B cell (primary cell): ENCODE results near the gene IFNAR2. TPM values are rescaled to one million over a fixed set of nuclear protein-coding genes. Genes with fewer than 3 reads are reported as not detected.

Experiments
- ATAC-seq: fragments of 200-7000 bp; cut with Tn5 transposase; one replicate; pipeline ENCODE4 v1.10.0; 2021; ENCODE audit warnings: low read depth, mild to moderate bottlenecking, moderate number of reproducible peaks, moderate library complexity
- CTCF ChIA-PET: fragments of 350-600 bp; sonication (Branson Sonifier 250); formaldehyde crosslinking; loops from one replicate; lab custom pipeline; 2021; ENCODE audit warnings: antibody characterized with exemption, inconsistent platforms; lab: Charles Lee
- POLR2A ChIA-PET: fragments of 350-600 bp; sonication (Branson Sonifier 250); formaldehyde crosslinking; loops from one replicate; lab custom pipeline; 2021; ENCODE audit warnings: antibody characterized with exemption; lab: Charles Lee
- DNase-seq: peaks from one replicate; pipeline ENCODE4 v3.0.0; 2013
- H2AFZ ChIP-seq: 2 replicates; pipeline ENCODE4 v1.6.1; 2012; ENCODE audit warnings: mild to moderate bottlenecking, low read depth, low read length; ENCODE audit not compliant: insufficient read depth, poor library complexity, severe bottlenecking
- H3K27ac ChIP-seq, 2 donors: 1 replicate in 1 of 2; 2 replicates in 1 of 2; pipeline ENCODE4 v1.5.1; 2012 to 2013; ENCODE audit warnings: low read length in 2 of 2, mild to moderate bottlenecking in 2 of 2, moderate library complexity in 1 of 2
- H3K27me3 ChIP-seq, 4 experiments: fragments of 200-600 bp in 1 of 4; sonication (generic) in 1 of 4; replicated peaks in 1 of 4; 1 replicate in 2 of 4; 2 replicates in 2 of 4; pipeline versions ENCODE4 v1.6.1 to v1.7.0; 2013 to 2016; ENCODE audit warnings: low read length in 3 of 4, mild to moderate bottlenecking in 2 of 4, mixed read lengths in 1 of 4, moderate library complexity in 1 of 4; ENCODE audit not compliant: insufficient read depth in 4 of 4, control insufficient read depth in 3 of 4; ENCODE audit errors: control extremely low read depth in 1 of 4
- H3K36me3 ChIP-seq, 2 experiments: replicated peaks in 1 of 2; 1 replicate in 1 of 2; 2 replicates in 1 of 2; pipeline versions ENCODE4 v1.6.1 to v1.7.1; 2013; ENCODE audit warnings: low read length in 1 of 2; ENCODE audit not compliant: insufficient read depth in 2 of 2, control insufficient read depth in 1 of 2; ENCODE audit errors: control extremely low read depth in 1 of 2, extremely low read depth in 1 of 2
- H3K4me1 ChIP-seq, 2 donors: fragments of 200-600 bp in 1 of 2; sonication (generic) in 1 of 2; 1 replicate in 1 of 2; 2 replicates in 1 of 2; pipeline versions ENCODE4 v1.5.1 to v1.6.1; 2013 to 2017; ENCODE audit warnings: low read length in 2 of 2; ENCODE audit not compliant: control insufficient read depth in 2 of 2, insufficient read depth in 2 of 2
- H3K4me2 ChIP-seq: replicated peaks from 2 replicates; pipeline ENCODE3; 2012; ENCODE audit warnings: mild to moderate bottlenecking, low read depth, low read length; ENCODE audit not compliant: poor library complexity, severe bottlenecking
- H3K4me3 ChIP-seq, 5 experiments: fragments of 200-600 bp in 1 of 5; sonication (generic) in 1 of 5; 1 replicate in 3 of 5; 2 replicates in 2 of 5; pipeline versions ENCODE4 v1.5.1 to v1.7.0; 2011 to 2016; ENCODE audit warnings: low read length in 4 of 5, mild to moderate bottlenecking in 4 of 5, low read depth in 2 of 5, control low read depth in 1 of 5, moderate library complexity in 1 of 5; ENCODE audit not compliant: insufficient read depth in 1 of 5; ENCODE audit errors: control extremely low read depth in 1 of 5, extremely low read depth in 1 of 5
- H3K79me2 ChIP-seq: fragments of 200-600 bp; sonication (generic); one replicate; pipeline ENCODE4 v1.6.0; 2016; ENCODE audit warnings: low read length; ENCODE audit not compliant: control insufficient read depth, insufficient read depth
- H3K9ac ChIP-seq: fragments of 200-600 bp; sonication (generic); 2 replicates; pipeline ENCODE4 v1.6.1; 2017; ENCODE audit warnings: mild to moderate bottlenecking, low read length, moderate library complexity
- H3K9me3 ChIP-seq, 3 donors: one replicate each; pipeline versions ENCODE4 v1.6.1 to v1.7.1; 2013; ENCODE audit warnings: low read length in 2 of 3; ENCODE audit not compliant: control insufficient read depth in 2 of 3, insufficient read depth in 1 of 3; ENCODE audit errors: control extremely low read depth in 1 of 3
- H4K20me1 ChIP-seq: 2 replicates; pipeline ENCODE4 v1.6.0; 2012; ENCODE audit warnings: mild to moderate bottlenecking, low read length; ENCODE audit not compliant: insufficient read depth, control insufficient read depth, poor library complexity, severe bottlenecking
- H3K27ac Mint-ChIP-seq: one replicate; pipeline ENCODE4 v1.8.0; 2021; ENCODE audit warnings: mixed read lengths
- H3K27me3 Mint-ChIP-seq: one replicate; pipeline ENCODE4 v1.8.0; 2021; ENCODE audit warnings: mixed read lengths
- H3K4me1 Mint-ChIP-seq: one replicate; pipeline ENCODE4 v1.8.0; 2021; ENCODE audit warnings: mixed read lengths
- H3K4me3 Mint-ChIP-seq: one replicate; pipeline ENCODE4 v1.8.0; 2021; ENCODE audit warnings: mixed read lengths
- H3K9me3 Mint-ChIP-seq: one replicate; pipeline ENCODE4 v1.8.0; 2022; ENCODE audit warnings: mixed read lengths; ENCODE audit not compliant: insufficient read depth
- EZH2 ChIP-seq: IDR thresholded peaks from 2 replicates; pipeline ENCODE4 v1.6.1; 2012; ENCODE audit warnings: borderline replicate concordance, low read depth, mild to moderate bottlenecking, moderate library complexity, low read length; ENCODE audit not compliant: insufficient read depth, poor library complexity, severe bottlenecking
- WGBS: methylation state at CpG from one replicate; pipeline ENCODE4 v1.1.5; 2013; ENCODE audit warnings: missing lambda C conversion rate; ENCODE audit not compliant: insufficient coverage; 5-methylcytosine and 5-hydroxymethylcytosine counted together
- intact Hi-C: fragments of 100-400 bp; cut with micrococcal nuclease; formaldehyde crosslinking; loops from one replicate; pipeline ENCODE4 v1.10.0; 2022
- polyA plus RNA-seq: library from polyadenylated mRNA; depleted of rRNA; stranded (reverse); fragments of >200 nt; gene quantifications from 2 replicates; pipeline ENCODE4 v1.2.3, GENCODE V29; 2012
- total RNA-seq, 2 donors: library from RNA; stranded (reverse); fragments of 120-200 nt in 1 of 2; gene quantifications; 1 replicate in 1 of 2; 2 replicates in 1 of 2; pipeline versions ENCODE4 v1.2.3 to v1.2.4, GENCODE V29; 2013 to 2022
- TF ChIP-seq, protein P1 (sequence below): fragments of 200-600 bp; IDR thresholded peaks from one replicate; pipeline ENCODE4 v1.8.0; 2022; ENCODE audit warnings: antibody characterized with exemption, mild to moderate bottlenecking

The IFNAR2 gene
- total and polyA plus RNA-seq, 2 donors (not counting 1 experiment from before 2014, with no cell fraction given), result 33.0 to 45.0 TPM

DNA sequence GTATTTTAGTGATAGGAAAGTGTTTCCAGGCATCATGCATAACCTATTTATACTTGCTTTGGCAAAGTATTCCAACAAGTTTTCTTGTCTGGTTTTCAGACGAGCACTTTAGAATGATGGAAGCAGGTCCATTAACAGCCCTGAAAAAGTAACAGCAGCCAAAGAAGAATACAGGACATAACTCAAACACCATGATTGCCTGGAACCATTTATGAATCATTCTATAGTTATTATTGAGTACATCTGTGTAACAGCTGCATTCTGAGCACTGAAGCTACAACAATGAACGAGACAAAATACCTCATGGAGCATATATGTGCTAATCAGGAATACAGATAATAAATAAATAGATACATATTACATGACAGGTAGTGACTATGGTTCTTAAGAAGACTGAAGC, 49.0 kb downstream of the IFNAR2 start:
- Histone ChIP-seq H4K20me1 (peaks cover 10% of the 10 kb centered on the region), H2AFZ (no peak overlapping the region), H3K27ac (no peak overlapping the region), H3K9ac (no peak overlapping the region), H3K4me2 (no peak overlapping the region), H3K4me1 (no peaks in the 10 kb centered on the region), H3K79me2 (peaks cover 72% of the 10 kb centered on the region), H3K4me3 (no peak overlapping the region), H3K9me3 (peaks cover 0 to 4% (median 0%) of the 10 kb centered on the region in 3 donors), H3K36me3 (peaks cover 10 to 76% of the 10 kb centered on the region in 2 experiments), H3K27me3 (no peaks in the 10 kb centered on the region)
- no peak for ATAC-seq
- POLR2A ChIA-PET, result interaction anchor here (0.6 kb wide), 1 partner anchor 59 kb away, joined by 3 read pairs; no protein-coding TSS in a partner anchor
- Mint-ChIP-seq H3K27ac (no peak overlapping the region), H3K27me3 (no peaks in the 10 kb centered on the region), H3K9me3 (no peaks in the 10 kb centered on the region), H3K4me3 (no peak overlapping the region), H3K4me1 (peaks cover 5% of the 10 kb centered on the region)
- no peak for TF ChIP-seq EZH2
- TF ChIP-seq, protein P1, sequence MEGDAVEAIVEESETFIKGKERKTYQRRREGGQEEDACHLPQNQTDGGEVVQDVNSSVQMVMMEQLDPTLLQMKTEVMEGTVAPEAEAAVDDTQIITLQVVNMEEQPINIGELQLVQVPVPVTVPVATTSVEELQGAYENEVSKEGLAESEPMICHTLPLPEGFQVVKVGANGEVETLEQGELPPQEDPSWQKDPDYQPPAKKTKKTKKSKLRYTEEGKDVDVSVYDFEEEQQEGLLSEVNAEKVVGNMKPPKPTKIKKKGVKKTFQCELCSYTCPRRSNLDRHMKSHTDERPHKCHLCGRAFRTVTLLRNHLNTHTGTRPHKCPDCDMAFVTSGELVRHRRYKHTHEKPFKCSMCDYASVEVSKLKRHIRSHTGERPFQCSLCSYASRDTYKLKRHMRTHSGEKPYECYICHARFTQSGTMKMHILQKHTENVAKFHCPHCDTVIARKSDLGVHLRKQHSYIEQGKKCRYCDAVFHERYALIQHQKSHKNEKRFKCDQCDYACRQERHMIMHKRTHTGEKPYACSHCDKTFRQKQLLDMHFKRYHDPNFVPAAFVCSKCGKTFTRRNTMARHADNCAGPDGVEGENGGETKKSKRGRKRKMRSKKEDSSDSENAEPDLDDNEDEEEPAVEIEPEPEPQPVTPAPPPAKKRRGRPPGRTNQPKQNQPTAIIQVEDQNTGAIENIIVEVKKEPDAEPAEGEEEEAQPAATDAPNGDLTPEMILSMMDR, result no peak
- CTCF ChIA-PET, result interaction anchor here (1.7 kb wide), 1 partner anchor 81 kb away, joined by 5 read pairs; no protein-coding TSS in a partner anchor
- DNase-seq, result no peak
- intact Hi-C loops, result no loop called here
- WGBS, result no CpG with 5 or more reads among the region's 2 CpGs

DNA sequence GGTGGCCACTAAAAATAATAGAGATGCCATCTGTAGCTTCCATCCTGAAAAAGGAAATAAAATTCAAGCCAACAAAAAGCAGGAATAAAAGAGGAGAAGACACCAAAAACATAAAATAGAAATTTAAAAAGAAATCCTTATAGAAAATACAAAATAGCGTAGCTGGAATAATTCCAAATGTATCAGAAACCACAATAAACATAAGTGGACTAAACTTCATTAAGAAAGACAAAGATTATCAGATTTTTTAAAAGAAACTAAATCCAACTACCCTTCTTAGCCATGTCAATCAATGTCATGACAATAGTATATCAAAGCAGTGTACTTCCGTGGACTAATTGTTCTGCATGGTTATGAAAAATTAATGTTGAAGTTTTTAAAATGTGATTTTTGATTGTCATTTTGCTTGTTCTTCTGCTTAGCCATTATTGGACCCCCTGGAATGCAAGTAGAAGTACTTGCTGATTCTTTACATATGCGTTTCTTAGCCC, 49.6 kb downstream of the IFNAR2 start:
- no peak for TF ChIP-seq EZH2
- TF ChIP-seq, protein P1, result no peak
- Histone ChIP-seq H3K9me3 (peaks cover 0 to 4% (median 0%) of the 10 kb centered on the region in 3 donors), H3K27ac (no peak overlapping the region), H3K4me1 (no peaks in the 10 kb centered on the region), H3K9ac (no peak overlapping the region), H2AFZ (no peak overlapping the region), H3K36me3 (peaks cover 11 to 81% of the 10 kb centered on the region in 2 experiments), H3K79me2 (peaks cover 71% of the 10 kb centered on the region), H4K20me1 (peaks cover 10% of the 10 kb centered on the region), H3K27me3 (no peaks in the 10 kb centered on the region), H3K4me2 (no peak overlapping the region), H3K4me3 (no peak overlapping the region)
- ChIA-PET POLR2A (no interaction called here), CTCF (interaction anchor here (1.7 kb wide), 1 partner anchor 82 kb away, joined by 5 read pairs; no protein-coding TSS in a partner anchor)
- Mint-ChIP-seq H3K9me3 (no peaks in the 10 kb centered on the region), H3K27ac (no peak overlapping the region), H3K4me1 (peaks cover 3% of the 10 kb centered on the region), H3K4me3 (no peak overlapping the region), H3K27me3 (no peaks in the 10 kb centered on the region)
- DNase-seq (no peak), ATAC-seq (no peak)
- intact Hi-C loops, result no loop called here
- WGBS, result 100% methylated on average over 1 of the region's 3 CpGs
